Hindlimb muscle (tissue), 1 donor: ENCODE results near the gene SPATA24. TPM values are rescaled to one million over a fixed set of nuclear protein-coding genes. Genes with fewer than 3 reads are reported as not detected.
"Not testable (repeated sequence)": the region's sequence is repeated elsewhere in the genome, so short reads cannot be mapped to it uniquely, and the experiment has no call there.

Source experiments
- DNase-seq: peaks from one replicate; pipeline ENCODE4 v3.0.0-alpha.2; 2013
- polyA plus RNA-seq: library from polyadenylated mRNA; unstranded; fragments of 120-200 nt; gene quantifications from one replicate; pipeline ENCODE4 v1.2.1, GENCODE V29; 2013; ENCODE audit not compliant: insufficient read length

The SPATA24 gene
- polyA plus RNA-seq, 1 donor: 14.9 TPM

GRCh38 chr5:139416651-139417050 lies 12.8 kb upstream of the SPATA24 start:
- no peak for DNase-seq

GRCh38 chr5:139415869-139416268 lies 12.0 kb upstream of the SPATA24 start:
- no peak for DNase-seq

GRCh38 chr5:139415221-139415861 lies 11.5 kb upstream of the SPATA24 start:
- DNase-seq: no peak

GRCh38 chr5:139414581-139415130 lies 10.8 kb upstream of the SPATA24 start:
- no peak for DNase-seq

- DNase-seq: no peak
Observed at GRCh38 chr5:139413963-139414362, 10.1 kb upstream of the SPATA24 start.

- no peak for DNase-seq
Observed at GRCh38 chr5:139413153-139413552, 9.3 kb upstream of the SPATA24 start.

GRCh38 chr5:139410993-139411828 lies 7.3 kb upstream of the SPATA24 start:
- no peak for DNase-seq

GRCh38 chr5:139410121-139410992 lies 6.5 kb upstream of the SPATA24 start:
- no peak for DNase-seq

GRCh38 chr5:139409116-139409515 lies 5.2 kb upstream of the SPATA24 start:
- DNase-seq: not testable (repeated sequence)

GRCh38 chr5:139408191-139408590 lies 4.3 kb upstream of the SPATA24 start:
- DNase-seq: no peak

GRCh38 chr5:139407517-139407916 lies 3.6 kb upstream of the SPATA24 start:
- DNase-seq: no peak

- no peak for DNase-seq
Observed at GRCh38 chr5:139406963-139407362, 3.1 kb upstream of the SPATA24 start.

GRCh38 chr5:139404484-139404840 lies 573 bp upstream of the SPATA24 start:
- no peak for DNase-seq

- no peak for DNase-seq
Observed at GRCh38 chr5:139403418-139403786, 487 bp downstream of the SPATA24 start.

- no peak for DNase-seq
Observed at GRCh38 chr5:139402561-139403158, 1.2 kb downstream of the SPATA24 start.

- no peak for DNase-seq
Observed at GRCh38 chr5:139401546-139401945, 2.3 kb downstream of the SPATA24 start.

GRCh38 chr5:139399501-139400121 lies 4.3 kb downstream of the SPATA24 start:
- no peak for DNase-seq

GRCh38 chr5:139397921-139398320 lies 6.0 kb downstream of the SPATA24 start:
- DNase-seq: no peak

- DNase-seq: no peak
Observed at GRCh38 chr5:139396691-139397090, 7.2 kb downstream of the SPATA24 start.

GRCh38 chr5:139395844-139396640 lies 7.8 kb downstream of the SPATA24 start:
- DNase-seq: no peak
